Peyer's patch (tissue), 4 donors: Measurements from ENCODE around the gene MGLL.

Experiments
- POLR2A ChIP-seq, 2 donors: fragments of 450-650 bp; IDR thresholded peaks; one replicate each; pipeline ENCODE4 v1.5.1; 2017; ENCODE audit warnings: antibody characterized with exemption in 2 of 2, mild to moderate bottlenecking in 2 of 2, moderate library complexity in 2 of 2
- TF ChIP-seq, protein P1 (sequence below), 6 experiments: fragments of 450-650 bp in 4 of 6; fragments of 200-600 bp in 2 of 6; sonication (generic) in 1 of 6; IDR thresholded peaks; one replicate each; pipeline ENCODE4 v1.5.1; 2017 to 2019; ENCODE audit warnings: antibody characterized with exemption in 6 of 6, mild to moderate bottlenecking in 3 of 6, moderate library complexity in 1 of 6

DNA sequence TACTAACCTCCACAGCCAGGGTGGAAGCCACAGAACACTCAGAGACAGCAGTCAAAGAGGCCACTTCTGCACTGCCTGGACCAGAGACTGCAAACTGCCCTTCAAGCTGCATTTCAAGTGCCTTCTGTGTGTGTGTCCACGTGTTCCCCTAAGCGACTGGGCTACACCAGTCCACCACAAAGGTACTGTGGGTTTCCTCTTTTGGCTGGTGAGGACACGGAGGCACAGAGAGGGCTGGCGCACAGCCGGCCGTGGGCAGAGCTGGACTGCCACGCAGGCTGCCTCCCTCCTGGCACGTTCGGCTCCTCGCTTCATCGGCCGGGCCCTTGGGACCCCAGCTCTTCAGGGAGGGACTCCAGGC lies 60.9 kb downstream of the MGLL start:
- TF ChIP-seq, protein P1, sequence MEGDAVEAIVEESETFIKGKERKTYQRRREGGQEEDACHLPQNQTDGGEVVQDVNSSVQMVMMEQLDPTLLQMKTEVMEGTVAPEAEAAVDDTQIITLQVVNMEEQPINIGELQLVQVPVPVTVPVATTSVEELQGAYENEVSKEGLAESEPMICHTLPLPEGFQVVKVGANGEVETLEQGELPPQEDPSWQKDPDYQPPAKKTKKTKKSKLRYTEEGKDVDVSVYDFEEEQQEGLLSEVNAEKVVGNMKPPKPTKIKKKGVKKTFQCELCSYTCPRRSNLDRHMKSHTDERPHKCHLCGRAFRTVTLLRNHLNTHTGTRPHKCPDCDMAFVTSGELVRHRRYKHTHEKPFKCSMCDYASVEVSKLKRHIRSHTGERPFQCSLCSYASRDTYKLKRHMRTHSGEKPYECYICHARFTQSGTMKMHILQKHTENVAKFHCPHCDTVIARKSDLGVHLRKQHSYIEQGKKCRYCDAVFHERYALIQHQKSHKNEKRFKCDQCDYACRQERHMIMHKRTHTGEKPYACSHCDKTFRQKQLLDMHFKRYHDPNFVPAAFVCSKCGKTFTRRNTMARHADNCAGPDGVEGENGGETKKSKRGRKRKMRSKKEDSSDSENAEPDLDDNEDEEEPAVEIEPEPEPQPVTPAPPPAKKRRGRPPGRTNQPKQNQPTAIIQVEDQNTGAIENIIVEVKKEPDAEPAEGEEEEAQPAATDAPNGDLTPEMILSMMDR (IDR thresholded peaks at IDR 0.05), result no peak
- TF ChIP-seq POLR2A (IDR thresholded peaks at IDR 0.05), result no peak
